ENCODE results near the gene SSC5D.
"Not testable (repeated sequence)": the region's sequence is repeated elsewhere in the genome, so short reads cannot be mapped to it uniquely, and the experiment has no call there.

The SSC5D gene

DNA sequence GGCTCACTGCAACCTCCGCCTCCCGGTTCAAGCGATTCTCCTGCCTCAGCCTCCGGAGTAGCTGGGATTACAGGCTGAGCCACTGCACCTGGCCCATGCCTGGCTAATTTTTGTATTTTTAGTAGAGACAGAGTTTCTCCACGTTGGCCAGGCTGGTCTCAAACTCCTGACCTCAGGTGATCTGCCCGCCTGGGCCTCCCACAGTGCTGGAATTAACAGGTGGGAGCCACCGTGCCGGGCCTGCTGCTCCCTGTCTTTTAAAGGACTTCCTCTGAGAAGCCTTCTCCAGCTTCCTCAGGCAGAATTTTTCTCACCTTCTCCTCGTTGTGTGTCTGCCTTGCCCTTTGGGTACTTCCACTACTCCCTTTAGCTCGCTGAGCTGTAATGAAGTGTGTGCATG lies 8.6 kb downstream of the SSC5D start:
- not testable (repeated sequence) for DNase-seq, H3K27ac Mint-ChIP-seq, H3K9me3 Mint-ChIP-seq, H3K4me3 Mint-ChIP-seq, ATAC-seq
- Mint-ChIP-seq H3K27me3 (peaks cover 16% of the 10 kb centered on the region), H3K4me1 (peaks cover 14% of the 10 kb centered on the region)

DNA sequence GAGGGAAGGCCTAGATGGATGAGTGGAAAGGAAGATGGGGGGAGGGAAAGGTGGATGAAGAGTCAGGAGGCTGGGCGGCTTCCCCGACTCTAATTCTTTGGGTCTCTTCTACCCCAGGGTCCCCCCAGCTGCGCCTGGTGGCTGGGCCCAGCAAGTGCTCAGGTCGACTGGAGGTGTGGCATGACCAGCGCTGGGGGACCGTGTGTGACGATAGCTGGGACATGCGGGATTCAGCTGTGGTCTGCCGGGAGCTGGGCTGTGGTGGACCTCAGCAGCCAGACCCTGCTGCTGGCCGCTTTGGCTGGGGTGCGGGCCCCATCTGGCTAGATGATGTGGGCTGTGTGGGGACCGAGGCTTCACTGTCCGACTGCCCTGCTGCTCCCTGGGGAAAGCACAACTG lies 9.5 kb downstream of the SSC5D start:
- peaks cover 7% of the 10 kb centered on the region for H3K27me3 Mint-ChIP-seq
- H3K4me3 Mint-ChIP-seq: no peak overlapping the region
- H3K4me1 Mint-ChIP-seq: peaks cover 24% of the 10 kb centered on the region
- ATAC-seq (no peak), DNase-seq (no peak)
- H3K9me3 Mint-ChIP-seq: no peaks in the 10 kb centered on the region
- H3K27ac Mint-ChIP-seq: peak overlapping the region in 1 of 2 donors; percentile 36

DNA sequence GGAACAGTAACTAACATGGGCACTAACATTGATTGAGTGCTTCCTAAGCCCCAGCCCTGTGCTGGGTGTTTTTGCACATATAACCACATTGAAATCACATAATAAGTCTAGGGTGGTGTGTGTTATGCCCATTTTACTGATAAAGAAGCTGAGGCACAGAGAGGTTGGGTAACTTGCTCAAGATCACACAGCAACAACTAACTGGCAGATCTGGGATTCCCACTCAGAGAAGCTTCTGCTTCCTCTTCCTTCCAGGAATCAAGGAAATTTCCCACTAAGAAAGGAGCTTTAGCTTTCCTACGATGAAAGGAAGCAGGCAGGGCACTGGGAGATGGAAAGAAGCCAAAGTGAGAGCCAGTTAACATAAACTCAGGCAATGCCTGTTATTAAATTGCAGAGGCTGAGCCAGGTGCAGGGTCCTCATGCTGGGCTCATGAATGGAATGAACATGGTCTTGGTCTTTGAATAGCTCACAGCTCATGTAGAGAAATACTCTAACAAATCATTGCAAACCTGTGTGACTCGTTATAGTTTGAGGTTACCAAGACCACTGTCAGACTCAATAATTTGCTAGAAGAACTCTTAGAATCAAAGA lies 10.1 kb downstream of the SSC5D start:
- ATAC-seq (no peak), DNase-seq (no peak)
- Mint-ChIP-seq H3K27me3 (peaks cover under 1% of the 10 kb centered on the region), H3K9me3 (peaks cover 3 to 5% of the 10 kb centered on the region in 2 donors), H3K4me3 (no peak overlapping the region), H3K4me1 (peaks cover 28% of the 10 kb centered on the region), H3K27ac (no peak overlapping the region)

DNA sequence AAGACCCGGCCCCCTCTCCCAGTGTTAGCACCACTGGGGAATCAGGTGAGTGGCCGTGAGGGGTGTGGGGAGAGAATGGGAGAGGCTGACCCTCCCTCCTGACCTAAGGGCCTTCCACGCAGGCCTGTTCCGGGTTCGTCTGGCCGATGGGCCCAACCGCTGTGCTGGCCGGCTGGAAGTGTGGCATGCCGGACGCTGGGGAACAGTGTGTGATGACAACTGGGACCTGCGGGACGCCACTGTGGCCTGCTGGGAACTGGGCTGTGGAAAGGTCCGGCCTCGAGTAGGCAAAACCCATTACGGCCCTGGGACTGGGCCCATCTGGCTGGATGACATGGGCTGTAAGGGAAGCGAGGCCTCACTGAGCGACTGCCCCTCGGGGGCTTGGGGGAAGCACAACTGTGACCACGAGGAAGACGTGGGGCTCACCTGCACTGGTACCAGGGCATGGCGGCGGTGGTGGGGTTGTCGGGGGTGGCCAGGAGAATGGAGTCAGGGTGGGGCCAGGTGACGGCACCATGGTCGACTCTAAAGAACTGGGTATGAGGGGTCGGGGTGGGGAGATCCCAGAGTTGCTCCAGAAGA lies 12.2 kb downstream of the SSC5D start:
- no peak for ATAC-seq
- Mint-ChIP-seq H3K4me1 (peaks cover 27% of the 10 kb centered on the region), H3K9me3 (peaks cover 7 to 8% of the 10 kb centered on the region in 2 donors), H3K27me3 (no peaks in the 10 kb centered on the region), H3K4me3 (no peak overlapping the region), H3K27ac (no peak overlapping the region)
- no peak for DNase-seq

DNA sequence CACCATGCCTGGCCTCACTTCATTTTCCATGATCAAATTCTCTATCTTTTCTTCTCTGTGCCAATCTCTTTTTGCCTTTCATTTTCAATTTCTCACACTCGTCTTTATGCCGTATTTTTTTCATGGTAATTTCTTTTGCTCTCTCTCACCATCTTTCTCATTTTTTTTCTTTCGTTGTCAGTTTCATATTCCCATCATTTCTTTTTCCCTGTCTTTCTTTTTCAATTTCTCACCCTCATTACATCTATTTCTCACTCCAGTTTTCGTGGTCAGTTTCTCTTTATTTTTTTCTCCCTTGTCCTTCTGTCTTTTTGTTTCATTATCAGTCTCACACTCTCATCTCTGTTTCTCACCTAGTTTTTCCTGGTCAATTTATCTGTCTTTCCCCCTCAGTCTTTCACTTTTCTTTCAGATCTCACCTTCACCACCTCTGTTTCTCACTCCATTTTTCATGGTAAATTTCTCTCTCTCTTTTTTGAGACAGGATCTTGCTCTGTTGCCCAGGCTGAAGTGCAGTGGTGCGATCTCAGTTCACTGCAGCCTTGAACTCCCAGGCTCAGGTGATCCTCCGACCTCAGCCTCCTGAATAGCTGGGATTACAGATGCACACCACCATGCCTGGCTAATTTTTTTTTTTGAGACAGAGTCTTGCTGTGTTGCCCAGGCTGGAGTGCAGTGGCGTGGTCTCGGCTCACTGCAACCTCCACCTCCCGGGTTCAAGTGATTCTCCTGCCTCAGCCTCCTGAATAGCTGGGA lies 14.1 kb downstream of the SSC5D start:
- Mint-ChIP-seq H3K4me3 (peak overlapping the region; percentile 0 to 3), H3K27ac (no peak overlapping the region), H3K9me3 (peaks cover 7 to 8% of the 10 kb centered on the region in 2 donors), H3K27me3 (no peaks in the 10 kb centered on the region), H3K4me1 (peaks cover 27% of the 10 kb centered on the region)
- ATAC-seq (no peak), DNase-seq (no peak)

DNA sequence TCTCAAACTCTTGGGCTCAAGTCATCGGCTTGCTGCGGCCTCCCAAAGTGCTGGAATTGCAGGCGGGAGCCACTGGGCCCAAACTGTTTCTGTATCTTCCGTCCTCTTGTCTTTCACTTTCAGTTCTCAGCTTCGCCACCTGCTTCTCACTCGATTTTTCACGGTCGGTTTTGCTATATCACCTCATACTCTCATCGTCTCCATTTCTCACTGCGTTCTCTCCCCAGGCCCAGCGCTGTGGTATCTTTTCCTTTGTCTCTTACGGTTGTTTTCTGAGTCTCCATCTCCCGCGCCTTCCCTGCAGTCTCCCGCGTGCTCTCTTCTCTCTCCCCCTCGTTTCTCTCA lies 14.9 kb downstream of the SSC5D start:
- H3K4me3 Mint-ChIP-seq: peak overlapping the region; percentile 75 to 76
- H3K9me3 Mint-ChIP-seq: peaks cover 7 to 8% of the 10 kb centered on the region in 2 donors
- peak overlapping the region; percentile 49 to 89 for H3K27ac Mint-ChIP-seq
- ATAC-seq: no peak
- DNase-seq: no peak
- H3K4me1 Mint-ChIP-seq: peaks cover 27% of the 10 kb centered on the region
- H3K27me3 Mint-ChIP-seq: no peaks in the 10 kb centered on the region

DNA sequence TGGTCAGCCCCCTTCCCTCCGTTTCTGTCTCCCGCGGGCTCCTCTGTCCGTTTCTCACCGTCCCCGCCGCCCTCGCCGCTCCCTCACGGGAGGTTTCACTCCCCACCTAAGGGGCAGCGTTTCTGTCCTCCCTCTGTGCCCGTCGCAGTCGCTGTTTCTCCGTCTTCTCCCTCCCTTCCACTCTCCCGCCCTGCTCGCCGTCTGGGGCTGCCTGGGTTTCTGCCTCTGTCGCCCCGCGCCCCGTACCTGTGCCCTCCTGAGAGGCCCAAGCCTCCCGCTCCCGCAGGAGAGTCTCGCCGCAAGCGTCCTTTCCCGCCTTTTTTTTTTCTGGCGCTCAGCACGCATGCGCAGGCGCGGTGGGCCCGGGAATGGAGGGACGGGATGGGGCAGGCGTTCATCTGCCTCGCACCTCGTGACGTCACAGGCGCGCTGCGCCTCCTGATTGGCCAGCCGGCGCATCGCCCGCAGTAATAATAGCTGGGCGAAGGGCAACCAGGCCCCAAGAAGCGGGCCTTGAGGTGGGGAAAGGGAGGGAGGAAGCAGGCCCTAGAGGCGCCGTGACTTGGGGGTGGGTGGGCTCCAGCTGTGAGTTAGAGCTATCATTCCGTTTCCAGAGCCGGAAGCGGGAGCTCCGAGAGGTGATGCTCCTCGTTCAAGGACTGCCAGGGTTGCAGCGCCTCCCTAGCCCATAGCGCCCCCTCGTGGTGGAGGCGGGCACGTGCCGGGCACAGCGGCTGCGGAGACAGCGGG lies 15.4 kb downstream of the SSC5D start:
- peaks cover 27% of the 10 kb centered on the region for H3K4me1 Mint-ChIP-seq
- ATAC-seq: peak; percentile 97

DNA sequence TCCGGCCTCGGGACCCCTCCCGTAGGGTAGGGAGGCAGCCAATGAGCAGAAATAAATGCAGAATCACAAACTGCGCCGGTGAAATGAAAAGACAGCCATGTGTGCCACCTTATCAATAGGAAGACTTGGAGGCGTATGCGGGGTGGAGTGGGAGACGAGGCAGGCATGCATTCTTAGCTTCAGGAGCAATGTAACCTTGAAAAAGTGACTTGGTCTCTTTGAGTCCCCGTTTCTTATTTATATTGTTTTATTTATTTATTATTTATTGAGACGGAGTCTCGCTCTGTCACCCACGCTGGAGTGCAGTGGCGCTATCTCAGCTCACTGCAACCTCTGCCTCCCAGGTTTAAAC lies 16.0 kb downstream of the SSC5D start:
- H3K27me3 Mint-ChIP-seq: no peaks in the 10 kb centered on the region
- ATAC-seq (no peak), DNase-seq (no peak)
- peaks cover 7 to 8% of the 10 kb centered on the region in 2 donors for H3K9me3 Mint-ChIP-seq
- H3K4me3 Mint-ChIP-seq: peak overlapping the region; percentile 75 to 76
- H3K4me1 Mint-ChIP-seq: peaks cover 27% of the 10 kb centered on the region
- no peak overlapping the region for H3K27ac Mint-ChIP-seq

More for the DNA sequence above, 15.4 kb downstream of the SSC5D start:
- H3K27ac Mint-ChIP-seq: peak overlapping the region; percentile 49 to 89
- H3K4me3 Mint-ChIP-seq: peak overlapping the region; percentile 75 to 76
- peak; percentile 91 to 95 for DNase-seq
- no peaks in the 10 kb centered on the region for H3K27me3 Mint-ChIP-seq
- peaks cover 7 to 8% of the 10 kb centered on the region in 2 donors for H3K9me3 Mint-ChIP-seq

DNA sequence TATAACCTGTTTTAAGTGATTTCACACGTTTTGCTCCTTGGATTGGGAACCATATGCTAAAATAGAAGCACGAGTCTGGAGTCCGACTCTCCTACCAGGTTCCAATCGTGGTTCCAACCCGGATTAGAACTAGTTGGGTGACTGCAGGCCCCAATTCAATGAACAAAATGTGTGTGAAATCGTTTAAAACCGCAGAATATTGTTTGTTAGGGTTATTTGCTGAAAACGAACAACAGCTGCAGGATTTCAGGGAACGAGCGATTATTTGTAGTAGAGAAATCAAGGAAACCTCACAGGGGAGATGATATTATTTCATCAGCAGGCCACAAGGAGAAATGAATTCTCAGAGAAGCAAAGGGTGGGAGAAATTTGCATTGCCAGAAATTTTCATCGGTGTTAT lies 16.7 kb downstream of the SSC5D start:
- Mint-ChIP-seq H3K4me3 (no peak overlapping the region), H3K9me3 (peaks cover 7 to 8% of the 10 kb centered on the region in 2 donors), H3K27ac (no peak overlapping the region), H3K27me3 (no peaks in the 10 kb centered on the region), H3K4me1 (peaks cover 27% of the 10 kb centered on the region)
- DNase-seq (no peak), ATAC-seq (no peak)

DNA sequence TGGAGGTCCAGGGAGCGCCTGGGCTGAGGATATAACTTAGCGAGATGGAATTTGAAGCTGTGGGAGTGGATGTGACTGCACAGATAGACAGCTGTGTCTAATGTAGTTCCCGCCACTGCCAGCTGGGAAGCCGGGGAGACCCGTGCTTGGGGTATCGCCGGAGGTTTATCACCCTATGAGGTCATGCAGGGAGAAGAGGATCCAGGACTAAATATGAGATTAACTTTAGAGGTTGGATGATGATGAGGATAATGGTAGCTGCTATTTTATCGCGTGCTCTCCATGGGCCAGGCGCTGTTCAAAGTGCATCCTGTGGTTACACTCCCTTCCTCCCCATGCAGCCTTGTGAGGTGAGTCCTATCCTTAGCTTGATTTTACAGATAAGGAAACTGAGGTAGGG lies 19.9 kb downstream of the SSC5D start:
- H3K27me3 Mint-ChIP-seq: peaks cover 9% of the 10 kb centered on the region
- H3K27ac Mint-ChIP-seq: no peak overlapping the region
- peaks cover 6% of the 10 kb centered on the region in 2 donors for H3K9me3 Mint-ChIP-seq
- H3K4me1 Mint-ChIP-seq: peaks cover 11% of the 10 kb centered on the region
- H3K4me3 Mint-ChIP-seq: no peak overlapping the region
- DNase-seq (no peak), ATAC-seq (no peak)

DNA sequence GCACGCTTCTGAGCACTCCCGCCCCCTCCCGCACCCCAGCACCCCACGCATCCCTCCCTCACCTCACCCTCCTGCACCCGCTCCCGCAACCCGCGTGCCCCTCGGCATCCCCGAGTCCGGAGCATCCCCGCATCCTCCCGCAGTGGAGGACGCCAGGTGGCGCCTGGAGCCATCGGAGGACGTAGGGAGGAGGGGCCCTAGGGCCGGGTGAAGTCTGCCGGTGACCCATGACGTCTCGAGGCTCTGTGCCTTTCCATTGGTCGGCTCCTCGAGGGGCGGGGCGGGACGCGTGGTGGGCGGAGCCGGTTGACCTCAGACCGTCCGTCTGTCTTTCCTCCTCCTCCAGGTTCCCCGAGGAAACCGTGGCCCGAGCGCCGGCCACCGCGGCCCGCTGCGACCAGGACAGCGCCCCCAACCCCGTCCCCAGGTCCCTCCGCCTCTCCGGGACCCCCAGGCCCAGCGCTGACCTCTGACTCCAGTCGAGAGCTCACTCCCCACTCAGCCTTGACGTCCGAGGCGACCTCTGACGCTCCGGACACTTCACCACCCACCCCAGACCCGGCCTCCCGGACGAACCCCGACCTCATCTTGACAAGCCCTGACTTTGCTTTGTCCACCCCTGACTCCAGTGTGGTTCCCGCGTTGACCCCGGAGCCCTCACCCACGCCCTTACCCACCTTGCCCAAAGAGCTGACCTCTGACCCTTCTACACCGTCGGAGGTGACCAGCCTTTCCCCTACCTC lies 28.8 kb downstream of the SSC5D start:
- ATAC-seq: peak; percentile 99
- H3K27ac Mint-ChIP-seq: peak overlapping the region in 1 of 2 donors; percentile 80

DNA sequence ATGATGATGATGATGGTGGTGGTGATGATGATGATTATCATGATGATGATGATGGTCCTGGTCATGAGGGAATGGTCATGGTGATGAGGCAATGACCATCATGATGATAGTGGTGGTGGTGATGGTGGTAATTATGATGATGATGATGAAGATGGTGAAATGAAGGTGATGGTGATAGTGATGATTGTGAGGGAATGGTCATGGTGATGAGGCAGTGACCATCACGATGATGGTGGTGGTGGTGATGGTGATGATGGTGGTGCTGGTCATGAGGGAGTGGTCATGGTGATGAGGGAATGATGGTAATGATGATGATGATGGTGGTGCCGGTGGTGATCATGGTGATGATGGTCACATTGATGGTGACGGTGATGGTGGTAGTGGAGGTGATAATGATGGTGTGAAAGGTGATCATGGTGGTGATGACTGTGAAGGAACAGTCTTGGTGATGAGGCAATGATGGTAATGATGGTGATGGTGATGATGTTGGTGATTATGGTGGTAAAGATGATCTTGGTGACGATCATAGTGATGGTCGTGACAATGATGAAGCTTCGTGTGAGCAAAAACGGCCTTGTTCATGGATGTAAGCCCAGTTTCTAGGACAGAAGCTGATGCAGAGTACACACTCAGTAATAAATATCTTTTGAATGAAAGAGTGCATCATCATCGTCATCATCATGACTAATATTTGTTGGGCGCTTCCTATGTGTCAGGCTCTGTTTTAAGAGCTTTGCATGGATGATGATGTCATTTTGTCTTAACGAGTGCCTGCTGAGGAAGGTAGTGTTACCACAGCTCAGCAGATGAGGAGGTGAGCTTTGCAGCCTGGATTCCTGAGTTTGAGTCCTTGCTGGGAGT lies 31.4 kb downstream of the SSC5D start:
- DNase-seq (no peak), ATAC-seq (no peak)
- H3K4me1 Mint-ChIP-seq: peaks cover 6% of the 10 kb centered on the region
- no peaks in the 10 kb centered on the region for H3K27me3 Mint-ChIP-seq
- H3K4me3 Mint-ChIP-seq: no peak overlapping the region
- no peak overlapping the region for H3K27ac Mint-ChIP-seq
- H3K9me3 Mint-ChIP-seq: no peaks in the 10 kb centered on the region

More for the DNA sequence above, 28.8 kb downstream of the SSC5D start:
- DNase-seq: peak; percentile 89 to 92
- H3K9me3 Mint-ChIP-seq: no peaks in the 10 kb centered on the region
- peaks cover 6% of the 10 kb centered on the region for H3K4me1 Mint-ChIP-seq
- no peaks in the 10 kb centered on the region for H3K27me3 Mint-ChIP-seq
- peak overlapping the region; percentile 84 to 86 for H3K4me3 Mint-ChIP-seq

DNA sequence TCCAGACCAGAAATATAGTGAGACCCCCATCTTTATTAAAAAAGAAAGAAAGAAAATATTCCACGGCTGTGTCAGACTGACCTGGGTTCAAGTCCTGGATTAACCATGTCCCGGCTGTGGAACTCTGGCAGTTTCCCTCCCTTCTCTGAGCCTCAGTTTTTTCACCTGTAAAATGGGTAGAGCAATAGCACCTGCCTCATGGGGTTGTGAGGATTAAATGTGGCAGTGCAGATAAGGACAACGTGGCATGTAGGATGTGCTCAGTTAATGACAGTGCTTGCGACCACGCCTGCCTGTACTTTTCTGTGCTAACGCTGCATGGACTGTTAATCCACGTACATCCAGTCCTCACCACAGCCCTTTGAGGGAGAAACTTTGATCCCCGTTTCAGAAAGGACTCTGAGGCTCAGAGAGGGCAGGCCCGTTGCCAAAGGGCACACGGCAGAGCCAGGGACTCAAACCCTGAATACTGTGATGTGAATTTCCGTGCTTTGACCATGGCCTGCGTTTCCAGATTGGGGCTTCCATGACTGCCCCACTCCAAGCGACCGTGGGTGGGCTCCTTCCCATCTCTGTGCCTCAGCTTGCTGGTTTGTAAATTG lies 32.6 kb downstream of the SSC5D start:
- no peak for DNase-seq
- peaks cover 6% of the 10 kb centered on the region for H3K4me1 Mint-ChIP-seq
- no peak overlapping the region for H3K4me3 Mint-ChIP-seq
- H3K27me3 Mint-ChIP-seq: no peaks in the 10 kb centered on the region
- no peak for ATAC-seq
- no peaks in the 10 kb centered on the region for H3K9me3 Mint-ChIP-seq
- no peak overlapping the region for H3K27ac Mint-ChIP-seq

All from stimulated activated naive CD8-positive, alpha-beta T cell treated with anti-CD3 and anti-CD28 coated beads, Interleukin-15, amount 100 ng/mL, for 72 hours (primary cell).